GM18517 (cell line): ENCODE measurements around the gene ALDH3B1.

Source experiments
- ATAC-seq: cut with Tn5 transposase; IDR thresholded peaks from one replicate; pipeline ENCODE4 v1.9.1; 2021; ENCODE audit warnings: mild to moderate bottlenecking, moderate library complexity; ENCODE audit not compliant: unreplicated experiment

The ALDH3B1 gene

GRCh38 chr11:68066742-68067141 is 56.6 kb downstream of the ALDH3B1 start:
- ATAC-seq: no peak

GRCh38 chr11:68067991-68068390 is 57.9 kb downstream of the ALDH3B1 start:
- ATAC-seq: no peak

DNA sequence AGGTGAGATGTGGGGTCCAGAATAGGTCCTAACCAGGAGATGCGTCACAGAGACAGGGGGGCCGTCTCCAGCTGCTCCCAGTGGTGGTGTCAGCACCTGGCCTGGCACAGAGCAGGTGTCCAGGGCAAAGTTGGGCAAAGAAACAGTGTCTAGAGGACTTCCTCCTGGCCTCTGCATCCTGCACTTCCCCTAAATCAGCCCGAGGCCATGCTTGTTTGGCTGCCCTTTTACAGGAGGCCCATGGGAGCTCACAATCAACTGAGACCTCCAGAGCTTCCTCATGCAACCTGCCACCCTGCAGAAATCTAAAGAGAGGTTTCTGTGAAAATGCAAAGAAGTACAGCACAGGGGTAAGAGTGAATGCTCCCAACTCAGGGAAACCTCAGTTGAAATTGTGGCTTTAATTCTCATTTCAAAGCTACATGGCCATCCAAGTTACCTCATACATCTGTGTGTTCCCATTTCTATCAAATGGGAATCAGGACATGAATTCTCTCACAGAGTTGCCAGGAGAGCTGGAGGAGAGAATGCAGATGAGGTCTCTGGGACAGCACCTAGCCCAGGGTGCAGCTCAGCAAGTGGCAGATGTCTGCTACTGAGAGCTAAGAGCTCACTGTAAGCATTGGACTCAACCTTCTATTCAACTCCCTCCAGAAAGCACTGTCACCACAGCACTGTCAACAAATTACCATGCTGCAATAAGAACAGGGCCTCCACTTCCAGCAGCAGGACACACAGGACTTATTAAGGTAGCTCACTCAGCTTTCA is 61.3 kb downstream of the ALDH3B1 start:
- ATAC-seq: no peak

DNA sequence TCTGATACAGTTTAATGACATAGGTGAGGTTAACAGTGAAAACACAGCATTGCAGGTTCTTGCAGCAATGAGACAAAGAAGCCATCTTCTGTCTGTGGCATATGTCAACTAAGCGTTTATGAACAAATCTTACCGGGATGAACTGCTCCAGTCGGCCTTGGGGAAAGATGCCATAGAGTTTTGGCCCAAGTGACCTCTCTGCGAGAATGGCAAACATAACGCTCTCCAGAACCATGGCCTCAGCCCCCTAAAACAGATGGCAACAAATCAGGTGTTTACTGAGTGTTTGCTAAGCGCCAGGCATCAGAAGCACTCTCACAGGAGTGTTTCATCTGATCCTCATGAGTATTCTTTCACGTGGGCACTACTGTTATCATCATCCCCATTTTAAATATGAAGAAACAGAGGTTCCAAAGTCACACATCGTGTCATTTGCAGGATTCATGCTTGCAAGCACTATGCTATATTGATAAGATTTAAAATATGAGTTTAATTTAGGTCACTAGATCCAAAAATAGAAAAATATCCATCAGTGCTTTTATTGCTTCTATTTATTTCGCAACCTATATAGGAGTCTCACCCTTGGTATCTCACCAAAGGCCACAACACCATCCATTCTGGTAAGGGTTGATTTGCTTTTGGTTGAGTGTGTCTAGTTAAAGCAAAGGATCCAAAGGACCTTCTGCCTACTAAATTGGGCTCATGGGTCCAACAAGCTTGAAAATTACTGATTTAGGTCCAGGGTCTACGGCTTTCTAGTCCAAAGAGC is 64.6 kb downstream of the ALDH3B1 start:
- no peak for ATAC-seq

DNA sequence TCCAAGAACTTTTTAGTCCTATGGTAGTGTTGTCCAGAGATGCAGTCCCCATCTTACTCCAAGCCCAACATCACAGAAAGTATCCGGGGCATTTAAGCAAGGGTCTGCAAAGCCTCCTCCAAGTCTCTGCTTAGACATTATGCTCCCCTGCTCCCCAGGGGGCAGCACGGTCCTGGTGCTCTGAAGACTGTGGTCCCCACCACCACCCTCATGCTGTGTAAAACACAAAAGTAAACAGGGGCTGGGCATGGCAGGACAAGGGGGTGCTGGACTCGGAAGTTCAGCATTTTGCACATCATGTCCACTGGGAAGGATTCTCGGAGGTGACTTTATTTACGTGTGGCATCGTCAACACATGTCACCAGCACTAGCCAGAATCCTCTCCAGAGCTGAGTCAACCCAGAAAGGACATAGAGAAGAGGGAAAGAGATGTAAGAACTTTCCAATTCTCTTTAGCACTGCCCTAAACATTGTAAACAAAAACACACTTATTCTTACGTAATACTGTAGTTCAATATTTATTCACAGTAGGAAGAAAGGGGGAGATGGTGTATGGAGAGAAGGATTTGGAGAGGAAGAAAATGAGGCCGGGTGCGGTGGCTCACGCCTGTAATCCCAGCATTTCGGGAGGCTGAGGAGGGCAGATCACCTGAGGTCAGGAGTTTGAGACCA is 66.4 kb downstream of the ALDH3B1 start:
- ATAC-seq: no peak

DNA sequence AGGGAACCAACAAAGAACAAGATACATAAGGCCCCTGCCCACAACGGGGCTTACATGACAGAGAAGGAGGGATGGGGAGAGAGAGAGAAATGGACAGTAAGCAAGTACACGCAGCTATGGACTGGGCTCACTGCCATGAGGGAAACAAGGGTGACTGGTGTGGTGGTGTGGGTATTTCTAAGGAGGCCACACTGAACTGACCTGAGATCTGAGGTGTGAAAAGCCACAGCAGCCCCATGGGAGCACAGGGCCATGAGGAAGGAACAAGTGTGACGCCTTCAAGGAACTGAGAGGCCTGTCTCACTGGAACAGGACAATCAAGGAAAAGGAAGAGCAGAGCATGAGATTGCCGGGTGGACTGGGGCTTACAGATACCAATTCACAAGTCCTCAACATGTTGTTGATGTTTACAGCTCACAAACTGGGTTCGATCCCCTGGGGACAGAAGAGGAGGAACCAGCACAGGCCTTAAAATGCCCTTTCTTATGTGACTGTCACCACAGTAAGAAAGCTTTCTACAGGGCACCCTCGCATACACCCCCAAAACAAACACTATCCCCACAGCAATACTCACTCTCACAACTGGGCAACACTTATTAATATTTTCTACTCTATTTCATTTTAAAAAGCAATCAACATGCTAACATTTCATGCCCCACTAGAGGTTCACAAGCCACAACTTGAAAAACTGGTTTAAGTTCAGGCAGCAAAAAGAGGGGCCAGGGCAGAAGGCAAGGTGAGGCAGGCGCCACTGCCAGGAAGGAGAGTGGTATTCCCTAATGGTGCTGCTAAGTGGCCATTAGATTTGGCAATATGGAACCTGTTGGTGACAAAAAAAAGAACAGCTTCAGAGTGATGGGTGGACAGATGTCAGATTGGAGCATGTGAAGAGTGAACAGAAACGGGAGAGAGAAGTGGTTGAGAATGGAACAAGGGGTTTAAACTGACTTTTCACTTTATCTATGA is 67.8 kb downstream of the ALDH3B1 start:
- no peak for ATAC-seq
